Measurements from ENCODE around the gene PSMD4. TPM values are rescaled to one million over a fixed set of nuclear protein-coding genes. Genes with fewer than 3 reads are reported as not detected.

Gene PSMD4
- total RNA-seq, 1 experiment from 2014 or later, result 312 TPM

GRCh38 chr1:151277249-151277648, 22.7 kb downstream of the PSMD4 start:
- Histone ChIP-seq H3K4me1 (ENCODE audit: insufficient read depth, low read length, poor library complexity, severe bottlenecking) (peaks cover 3% of the 10 kb centered on the region), H3K4me3 (ENCODE audit: low read depth, low read length, poor library complexity, severe bottlenecking) (no peak overlapping the region), H3K27me3 (replicated peaks; ENCODE audit: insufficient read depth, low read depth, low read length, poor library complexity) (no peaks in the 10 kb centered on the region), H3K27ac (ENCODE audit: low read depth, low read length, poor library complexity, severe bottlenecking) (no peak overlapping the region), H3K36me3 (ENCODE audit: insufficient read depth, low read length, poor library complexity, severe bottlenecking) (no peaks in the 10 kb centered on the region), H3K9me3 (ENCODE audit: low read depth, low read length, poor library complexity, severe bottlenecking) (no peaks in the 10 kb centered on the region)
- CTCF ChIA-PET, result no interaction called here
- no peak for DNase-seq (ENCODE audit: low spot score)
- no TSS peak for BruUV-seq (replicated peaks)
- intact Hi-C loops (cut with micrococcal nuclease; ENCODE audit: unreplicated experiment), result no loop called here
- POLR2A ChIA-PET (ENCODE audit: low non-redundant PET), result no interaction called here
- TF ChIP-seq EZH2 (IDR thresholded peaks at IDR 0.05; ENCODE audit: borderline replicate concordance, low read depth, low read length, poor library complexity, severe bottlenecking), result no peak
- TF ChIP-seq, protein P1, sequence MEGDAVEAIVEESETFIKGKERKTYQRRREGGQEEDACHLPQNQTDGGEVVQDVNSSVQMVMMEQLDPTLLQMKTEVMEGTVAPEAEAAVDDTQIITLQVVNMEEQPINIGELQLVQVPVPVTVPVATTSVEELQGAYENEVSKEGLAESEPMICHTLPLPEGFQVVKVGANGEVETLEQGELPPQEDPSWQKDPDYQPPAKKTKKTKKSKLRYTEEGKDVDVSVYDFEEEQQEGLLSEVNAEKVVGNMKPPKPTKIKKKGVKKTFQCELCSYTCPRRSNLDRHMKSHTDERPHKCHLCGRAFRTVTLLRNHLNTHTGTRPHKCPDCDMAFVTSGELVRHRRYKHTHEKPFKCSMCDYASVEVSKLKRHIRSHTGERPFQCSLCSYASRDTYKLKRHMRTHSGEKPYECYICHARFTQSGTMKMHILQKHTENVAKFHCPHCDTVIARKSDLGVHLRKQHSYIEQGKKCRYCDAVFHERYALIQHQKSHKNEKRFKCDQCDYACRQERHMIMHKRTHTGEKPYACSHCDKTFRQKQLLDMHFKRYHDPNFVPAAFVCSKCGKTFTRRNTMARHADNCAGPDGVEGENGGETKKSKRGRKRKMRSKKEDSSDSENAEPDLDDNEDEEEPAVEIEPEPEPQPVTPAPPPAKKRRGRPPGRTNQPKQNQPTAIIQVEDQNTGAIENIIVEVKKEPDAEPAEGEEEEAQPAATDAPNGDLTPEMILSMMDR (conservative IDR thresholded peaks at IDR 0.05; ENCODE audit: low read depth, low read length), result no peak

DNA sequence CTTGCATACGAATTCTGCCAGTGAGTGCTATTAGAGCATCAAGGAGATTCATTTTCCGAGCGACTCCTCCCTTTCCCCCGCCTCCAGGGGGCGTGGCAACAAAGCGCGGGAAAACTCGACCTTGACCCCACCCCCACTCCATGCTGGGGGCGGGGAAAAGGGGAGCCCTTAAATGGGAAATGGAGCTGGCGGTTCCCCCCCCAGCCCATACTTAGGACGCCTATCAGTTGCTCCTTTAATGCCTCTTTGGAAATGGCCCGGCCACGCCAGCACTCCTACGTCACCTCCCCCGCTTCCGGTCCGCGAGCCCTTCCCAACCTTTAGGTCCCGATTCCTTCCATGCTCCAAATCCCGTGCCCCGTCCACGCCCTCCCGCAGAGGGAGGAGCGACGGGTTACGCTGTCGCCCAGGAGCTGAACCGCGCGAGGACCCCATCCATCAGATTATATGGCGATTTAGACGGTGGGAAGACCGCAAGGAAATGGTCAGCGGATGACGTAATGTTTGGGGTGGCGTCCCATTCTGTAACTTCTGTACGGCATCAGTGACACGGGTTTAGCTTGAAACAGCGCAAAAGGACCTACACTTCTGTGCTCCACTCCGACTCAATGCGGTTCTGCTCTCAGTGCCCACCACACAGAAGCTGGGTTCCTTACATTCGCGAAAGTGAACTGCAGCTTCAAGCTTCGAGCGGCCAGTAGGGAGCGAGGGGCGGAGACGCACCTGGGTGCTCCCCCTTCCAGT, 26.9 kb downstream of the PSMD4 start:
- CTCF ChIA-PET, result interaction anchor here (0.5 to 0.9 kb wide), 3 partner anchors 20 to 830 kb away, joined by 3 to 6 read pairs (median 3); no protein-coding TSS in a partner anchor
- Histone ChIP-seq H3K27me3 (replicated peaks; ENCODE audit: insufficient read depth, low read depth, low read length, poor library complexity) (no peaks in the 10 kb centered on the region), H3K27ac (ENCODE audit: low read depth, low read length, poor library complexity, severe bottlenecking) (peak overlapping the region; percentile 99), H3K4me3 (ENCODE audit: low read depth, low read length, poor library complexity, severe bottlenecking) (peak overlapping the region; percentile 95), H3K4me1 (ENCODE audit: insufficient read depth, low read length, poor library complexity, severe bottlenecking) (peaks cover 3% of the 10 kb centered on the region), H3K9me3 (ENCODE audit: low read depth, low read length, poor library complexity, severe bottlenecking) (no peaks in the 10 kb centered on the region), H3K36me3 (ENCODE audit: insufficient read depth, low read length, poor library complexity, severe bottlenecking) (peaks cover 7% of the 10 kb centered on the region)
- TSS peak; percentile 78 for BruUV-seq (replicated peaks)
- TF ChIP-seq, protein P1 (conservative IDR thresholded peaks at IDR 0.05; ENCODE audit: low read depth, low read length), result 0 out of 2 replicates have a peak, but pooled peaks have one; percentile 25
- no peak for TF ChIP-seq EZH2 (IDR thresholded peaks at IDR 0.05; ENCODE audit: borderline replicate concordance, low read depth, low read length, poor library complexity, severe bottlenecking)
- DNase-seq (ENCODE audit: low spot score), result peak; percentile 99
- intact Hi-C loops (cut with micrococcal nuclease; ENCODE audit: unreplicated experiment), result loop anchor here (5.0 kb wide), 1 partner anchor 66 kb away; the partner anchor contains the start of gene RFX5
- POLR2A ChIA-PET (ENCODE audit: low non-redundant PET), result interaction anchor here (0.6 to 1.2 kb wide), 3 partner anchors 27 to 87 kb away, joined by 3 to 7 read pairs (median 4); partner anchors contain the start of genes PSMD4 and RFX5

GRCh38 chr1:151281969-151282882, 27.7 kb downstream of the PSMD4 start, which contains the start of gene ZNF687:
Gene ZNF687 (plus strand): TSS chr1:151282299. CDS start chr1:151286292, 3,993 bp downstream.
- intact Hi-C loops (cut with micrococcal nuclease; ENCODE audit: unreplicated experiment), result loop anchor here (5.0 kb wide), 1 partner anchor 65 kb away; the partner anchor contains the start of gene RFX5
- DNase-seq (ENCODE audit: low spot score), result peak; percentile 100
- Histone ChIP-seq H3K4me1 (ENCODE audit: insufficient read depth, low read length, poor library complexity, severe bottlenecking) (peaks cover 3% of the 10 kb centered on the region), H3K36me3 (ENCODE audit: insufficient read depth, low read length, poor library complexity, severe bottlenecking) (peaks cover 16% of the 10 kb centered on the region), H3K27me3 (replicated peaks; ENCODE audit: insufficient read depth, low read depth, low read length, poor library complexity) (no peaks in the 10 kb centered on the region), H3K4me3 (ENCODE audit: low read depth, low read length, poor library complexity, severe bottlenecking) (peak within 1 kb of the TSS; percentile 95), H3K27ac (ENCODE audit: low read depth, low read length, poor library complexity, severe bottlenecking) (peak within 1 kb of the TSS; percentile 99), H3K9me3 (ENCODE audit: low read depth, low read length, poor library complexity, severe bottlenecking) (no peaks in the 10 kb centered on the region)
- BruUV-seq (replicated peaks), result no TSS peak
- ChIA-PET CTCF (interaction anchor here (0.9 kb wide), 1 partner anchor 116 kb away, joined by 3 read pairs; no protein-coding TSS in a partner anchor), POLR2A (ENCODE audit: low non-redundant PET) (interaction anchor here (0.6 to 1.2 kb wide), 3 partner anchors 28 to 88 kb away, joined by 3 to 7 read pairs (median 4); partner anchors contain the start of genes PSMD4 and RFX5)
- TF ChIP-seq, protein P1 (conservative IDR thresholded peaks at IDR 0.05; ENCODE audit: low read depth, low read length), result no peak
- TF ChIP-seq EZH2 (IDR thresholded peaks at IDR 0.05; ENCODE audit: borderline replicate concordance, low read depth, low read length, poor library complexity, severe bottlenecking), result no peak
